Progenitor cell of endocrine pancreas (in vitro differentiated cells): Measurements from ENCODE around the gene SLITRK3. TPM values are rescaled to one million over a fixed set of nuclear protein-coding genes. Genes with fewer than 3 reads are reported as not detected.
"Not testable (repeated sequence)": the region's sequence is repeated elsewhere in the genome, so short reads cannot be mapped to it uniquely, and the experiment has no call there.

ENCODE experiments used
- DNase-seq: peaks from one replicate; pipeline ENCODE4 v3.0.0; 2021; ENCODE audit warnings: low spot score; ENCODE audit not compliant: unreplicated experiment
- H3K27ac Mint-ChIP-seq: 2 replicates; pipeline ENCODE4 v1.8.0; 2021; ENCODE audit warnings: mild to moderate bottlenecking, moderate library complexity, mixed read lengths
- H3K27me3 Mint-ChIP-seq: 2 replicates; pipeline ENCODE4 v1.8.0; 2021; ENCODE audit warnings: mixed read lengths
- H3K36me3 Mint-ChIP-seq: 2 replicates; pipeline ENCODE4 v1.8.0; 2022; ENCODE audit warnings: mixed read lengths; ENCODE audit not compliant: insufficient read depth
- H3K4me1 Mint-ChIP-seq: 2 replicates; pipeline ENCODE4 v1.8.0; 2021; ENCODE audit warnings: low read depth, mixed read lengths
- H3K4me3 Mint-ChIP-seq: 2 replicates; pipeline ENCODE4 v1.8.0; 2021; ENCODE audit warnings: low read depth, mild to moderate bottlenecking, moderate library complexity, mixed read lengths
- H3K9me3 Mint-ChIP-seq: 2 replicates; pipeline ENCODE4 v1.8.0; 2021; ENCODE audit warnings: low read depth, mixed read lengths
- total RNA-seq: library from RNA; stranded (reverse); gene quantifications from 2 replicates; pipeline ENCODE4 v1.2.1, GENCODE V29; 2021
- TF ChIP-seq, protein P1 (sequence below): fragments of 200-600 bp; sonication (generic); IDR thresholded peaks from one replicate; pipeline ENCODE4 v1.5.0; 2021; ENCODE audit warnings: antibody characterized with exemption, mild to moderate bottlenecking; ENCODE audit not compliant: unreplicated experiment

The SLITRK3 gene
- total RNA-seq, 1 donor from 2014 or later: not detected

DNA sequence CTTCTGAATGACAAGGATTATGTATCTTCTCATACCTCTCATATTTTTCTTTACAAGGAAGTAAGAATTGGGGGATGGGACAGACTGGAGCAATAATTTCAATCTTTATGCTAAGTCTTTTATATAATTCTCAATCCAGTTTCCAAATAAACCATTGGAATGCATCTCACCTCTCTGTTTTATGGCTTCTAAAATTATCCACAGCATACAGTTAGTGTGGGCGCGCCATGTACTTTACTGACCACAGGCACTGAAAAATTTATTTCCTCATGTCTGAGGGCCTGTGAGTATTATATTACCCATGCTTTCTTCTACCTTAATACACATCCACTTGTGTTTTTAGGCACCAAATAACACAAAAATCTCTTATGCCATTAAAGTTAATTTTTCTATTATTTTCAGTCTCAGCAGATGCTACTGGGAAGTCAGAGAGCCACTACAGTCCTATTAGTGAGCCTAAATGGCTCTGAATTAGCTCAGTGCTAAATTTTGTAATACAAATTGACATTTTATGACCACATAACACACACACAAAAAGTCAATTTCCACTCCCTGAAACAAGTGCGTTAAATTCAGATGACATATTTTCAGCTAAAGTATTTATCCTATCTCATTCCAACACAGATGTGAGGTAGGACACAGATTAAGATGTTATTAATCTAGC is 39.3 kb downstream of the SLITRK3 start:
- no peak overlapping the region for H3K4me3 Mint-ChIP-seq
- H3K4me1 Mint-ChIP-seq: no peaks in the 10 kb centered on the region
- H3K27me3 Mint-ChIP-seq: no peaks in the 10 kb centered on the region
- no peaks in the 10 kb centered on the region for H3K36me3 Mint-ChIP-seq
- no peaks in the 10 kb centered on the region for H3K9me3 Mint-ChIP-seq
- DNase-seq: no peak
- TF ChIP-seq, protein P1, sequence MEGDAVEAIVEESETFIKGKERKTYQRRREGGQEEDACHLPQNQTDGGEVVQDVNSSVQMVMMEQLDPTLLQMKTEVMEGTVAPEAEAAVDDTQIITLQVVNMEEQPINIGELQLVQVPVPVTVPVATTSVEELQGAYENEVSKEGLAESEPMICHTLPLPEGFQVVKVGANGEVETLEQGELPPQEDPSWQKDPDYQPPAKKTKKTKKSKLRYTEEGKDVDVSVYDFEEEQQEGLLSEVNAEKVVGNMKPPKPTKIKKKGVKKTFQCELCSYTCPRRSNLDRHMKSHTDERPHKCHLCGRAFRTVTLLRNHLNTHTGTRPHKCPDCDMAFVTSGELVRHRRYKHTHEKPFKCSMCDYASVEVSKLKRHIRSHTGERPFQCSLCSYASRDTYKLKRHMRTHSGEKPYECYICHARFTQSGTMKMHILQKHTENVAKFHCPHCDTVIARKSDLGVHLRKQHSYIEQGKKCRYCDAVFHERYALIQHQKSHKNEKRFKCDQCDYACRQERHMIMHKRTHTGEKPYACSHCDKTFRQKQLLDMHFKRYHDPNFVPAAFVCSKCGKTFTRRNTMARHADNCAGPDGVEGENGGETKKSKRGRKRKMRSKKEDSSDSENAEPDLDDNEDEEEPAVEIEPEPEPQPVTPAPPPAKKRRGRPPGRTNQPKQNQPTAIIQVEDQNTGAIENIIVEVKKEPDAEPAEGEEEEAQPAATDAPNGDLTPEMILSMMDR: no peak
- H3K27ac Mint-ChIP-seq: no peak overlapping the region

DNA sequence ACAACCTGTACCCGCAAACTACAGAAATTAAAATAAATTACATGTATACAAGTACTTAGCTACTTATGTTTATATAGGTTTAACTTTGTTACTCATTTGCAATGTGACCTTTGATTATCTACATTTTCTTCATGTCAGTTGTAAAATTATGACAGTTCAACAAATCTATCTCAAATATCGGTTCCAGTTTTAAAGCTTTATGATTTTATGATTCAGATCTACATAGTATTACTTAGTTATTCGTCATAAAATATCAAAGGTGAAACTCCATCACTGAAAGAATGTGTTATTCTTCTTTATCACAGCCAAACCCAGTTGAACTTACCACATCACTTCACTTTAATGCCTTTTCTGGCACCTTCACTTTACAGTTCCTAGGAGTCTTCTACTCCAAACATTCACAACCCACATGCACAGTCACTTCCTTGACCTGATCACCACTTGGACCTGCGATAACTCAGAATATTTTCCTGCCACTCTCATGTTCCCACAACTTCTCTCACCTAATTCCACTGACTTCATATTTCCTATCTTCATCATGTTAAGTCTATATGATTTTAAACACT is 47.2 kb downstream of the SLITRK3 start:
- Mint-ChIP-seq H3K4me3 (no peak overlapping the region), H3K9me3 (peaks cover 3% of the 10 kb centered on the region), H3K27ac (no peak overlapping the region), H3K4me1 (no peaks in the 10 kb centered on the region), H3K27me3 (no peaks in the 10 kb centered on the region), H3K36me3 (no peaks in the 10 kb centered on the region)
- no peak for DNase-seq
- TF ChIP-seq, protein P1: no peak

DNA sequence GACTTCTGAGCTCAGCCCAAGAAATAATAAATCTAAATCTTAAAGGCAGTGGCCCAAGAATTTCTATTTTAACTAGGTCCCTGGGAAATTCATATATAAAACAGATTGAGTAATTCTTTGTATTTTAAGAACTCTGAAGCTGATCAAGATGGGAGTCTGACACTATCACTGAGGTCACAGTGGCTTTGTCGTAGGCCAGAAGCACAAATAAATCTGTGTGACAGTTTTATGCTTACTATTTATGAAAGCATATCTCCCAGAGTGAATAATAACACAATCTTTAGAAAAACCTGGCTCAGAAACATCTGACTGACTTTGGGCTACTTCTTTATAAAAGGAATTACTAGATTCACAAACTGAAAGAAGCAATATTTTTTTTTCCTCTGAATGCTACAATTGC is 51.9 kb downstream of the SLITRK3 start:
- Mint-ChIP-seq H3K4me1 (no peaks in the 10 kb centered on the region), H3K27ac (no peak overlapping the region), H3K4me3 (no peak overlapping the region), H3K36me3 (no peaks in the 10 kb centered on the region), H3K27me3 (no peaks in the 10 kb centered on the region), H3K9me3 (peaks cover 2% of the 10 kb centered on the region)
- TF ChIP-seq, protein P1: no peak
- no peak for DNase-seq

DNA sequence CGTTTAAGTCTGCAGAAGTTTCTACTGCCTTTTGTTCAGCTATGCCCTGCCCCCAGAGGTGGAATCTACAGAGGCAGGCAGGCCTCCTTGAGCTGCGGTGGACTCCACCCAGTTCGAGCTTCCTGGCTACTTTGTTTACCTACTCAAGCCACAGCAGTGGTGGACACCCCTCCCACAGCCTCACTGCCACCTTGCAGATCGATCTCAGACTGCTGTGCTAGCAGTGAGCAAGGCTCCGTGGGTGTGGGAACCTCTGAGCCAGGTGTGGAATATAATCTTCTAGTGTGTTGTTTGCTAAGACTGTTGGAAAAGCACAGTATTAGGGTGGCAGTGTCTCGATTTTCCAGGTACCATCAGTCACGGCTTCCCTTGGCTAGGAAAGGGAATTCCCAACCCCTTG is 56.3 kb downstream of the SLITRK3 start:
- not testable (repeated sequence) for H3K27me3 Mint-ChIP-seq, H3K4me3 Mint-ChIP-seq, H3K4me1 Mint-ChIP-seq, H3K36me3 Mint-ChIP-seq, H3K9me3 Mint-ChIP-seq, DNase-seq, H3K27ac Mint-ChIP-seq

Other genes starting within 250 kb of the SLITRK3 start
- 2.0 and 2.7 TPM in 2 replicates for gene SI, start 117.9 kb downstream of the SLITRK3 start, total RNA-seq